ENCODE results near the gene TEKT5.

GRCh38 chr16:10693889-10694288 lies 841 bp downstream of the TEKT5 start:
- no peak for TF ChIP-seq CTCF (conservative IDR thresholded peaks at IDR 0.05; ENCODE audit: low read length)
- no peak for TF ChIP-seq EZH2phosphoT487 (IDR thresholded peaks at IDR 0.05; ENCODE audit: borderline replicate concordance)
